Fibroblast of pulmonary artery (primary cell): ENCODE measurements around the gene HOXD9.
A peak's percentile ranks its signal among the peaks of the same experiment; 100 is the strongest.

Experiments
- DNase-seq: peaks from one replicate; pipeline ENCODE4 v3.0.0-alpha.2; 2010; ENCODE audit warnings: low read depth
- H3K4me3 ChIP-seq: replicated peaks from 2 replicates; pipeline ENCODE4 v1.5.1; 2011; ENCODE audit warnings: low read depth, mild to moderate bottlenecking, control low read depth, low read length, moderate library complexity
- CTCF ChIP-seq: IDR thresholded peaks from 2 replicates; pipeline ENCODE4 v1.5.1; 2011; ENCODE audit warnings: mild to moderate bottlenecking, control low read depth, low read length, inconsistent platforms; ENCODE audit errors: missing control alignments

The HOXD9 gene

GRCh38 chr2:176087330-176088047, 35.0 kb upstream of the HOXD9 start:
- no peak overlapping the region for H3K4me3 ChIP-seq
- TF ChIP-seq CTCF, result no peak
- DNase-seq, result no peak

DNA sequence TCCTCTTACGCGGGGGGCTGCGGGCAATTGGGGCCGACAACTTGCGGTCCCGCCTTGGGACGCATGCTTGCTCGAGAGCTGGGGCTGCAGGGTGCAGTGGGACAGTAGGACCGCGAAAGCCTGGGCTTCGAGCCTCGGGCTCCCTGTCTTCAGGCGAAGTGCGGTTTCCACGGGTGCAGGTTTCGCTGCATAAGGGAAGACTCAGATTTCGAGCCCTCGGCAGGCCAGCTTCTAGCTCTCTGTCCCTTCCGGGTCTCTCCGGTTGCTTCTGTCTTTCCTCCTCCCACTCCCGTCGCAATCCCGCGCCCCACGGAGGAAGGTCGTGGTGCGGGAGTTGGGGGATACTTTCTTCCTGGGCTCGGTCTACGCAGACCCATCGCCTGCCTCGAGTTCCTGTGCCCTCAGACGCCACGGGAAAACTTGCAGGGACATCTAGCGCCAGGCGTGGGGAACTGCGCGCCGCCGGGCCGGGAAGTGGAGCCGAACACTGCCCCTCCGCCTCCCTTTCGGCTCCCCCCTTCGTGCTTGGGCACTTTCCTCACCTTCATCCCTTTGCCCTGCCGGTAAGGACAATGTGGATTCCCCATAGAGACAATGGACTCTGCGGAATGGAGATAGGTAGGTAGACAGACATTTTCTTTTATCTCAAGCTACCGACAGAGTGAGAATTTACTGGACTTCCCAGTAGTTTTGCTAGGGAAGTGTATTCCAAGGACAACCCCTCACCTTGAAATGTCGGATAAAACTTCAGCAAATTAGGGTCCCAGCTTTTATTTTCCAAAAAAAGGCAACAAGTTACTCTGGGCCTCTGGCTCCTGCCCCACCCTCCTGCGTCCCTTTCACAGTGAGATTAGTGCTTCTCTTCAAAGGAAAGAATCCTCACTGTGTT, 34.2 kb upstream of the HOXD9 start:
- TF ChIP-seq CTCF, result peak; percentile 68
- peak; percentile 49 for DNase-seq
- H3K4me3 ChIP-seq, result peak overlapping the region; percentile 23

GRCh38 chr2:176088937-176089842, 33.3 kb upstream of the HOXD9 start:
- no peak for TF ChIP-seq CTCF
- no peak for DNase-seq
- no peak overlapping the region for H3K4me3 ChIP-seq

DNA sequence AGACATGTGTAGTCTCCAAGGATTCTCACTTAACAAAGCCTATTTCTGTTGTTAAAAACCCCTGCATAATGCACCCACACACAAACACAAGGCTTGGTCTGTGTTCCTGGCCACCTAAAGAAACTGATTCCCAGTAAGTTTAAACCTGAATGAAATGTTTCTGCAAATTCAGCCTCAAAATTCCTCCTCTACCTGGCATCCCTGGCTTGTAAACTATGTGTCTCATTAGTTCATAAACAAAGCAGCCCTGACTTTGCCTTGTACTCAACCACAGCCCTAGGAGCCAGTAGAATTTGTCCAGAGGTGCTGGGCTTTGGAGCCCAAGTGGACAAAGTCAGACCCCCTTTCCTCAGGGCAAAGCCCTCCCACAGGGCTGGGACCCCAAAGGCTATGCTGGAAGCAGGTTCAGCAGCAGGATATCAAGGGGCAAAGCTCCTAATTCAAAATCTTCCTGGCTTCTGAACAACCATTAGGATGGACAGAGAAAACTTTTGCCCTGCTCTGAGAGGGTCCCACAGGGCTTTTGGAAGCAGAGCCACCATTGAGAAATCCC, 32.6 kb upstream of the HOXD9 start:
- TF ChIP-seq CTCF, result no peak
- H3K4me3 ChIP-seq, result no peak overlapping the region
- DNase-seq, result no peak

GRCh38 chr2:176090862-176091261, 31.7 kb upstream of the HOXD9 start:
- TF ChIP-seq CTCF, result no peak
- no peak overlapping the region for H3K4me3 ChIP-seq
- no peak for DNase-seq

GRCh38 chr2:176091329-176092258, 30.9 kb upstream of the HOXD9 start:
- no peak overlapping the region for H3K4me3 ChIP-seq
- DNase-seq, result no peak
- no peak for TF ChIP-seq CTCF
